HG03159 (cell line): Measurements from ENCODE around the gene CCND2.
"Not testable (repeated sequence)": the region's sequence is repeated elsewhere in the genome, so short reads cannot be mapped to it uniquely, and the experiment has no call there.

Experiments
- ATAC-seq: cut with Tn5 transposase; IDR thresholded peaks from one replicate; pipeline ENCODE4 v1.9.1; 2021; ENCODE audit warnings: mild to moderate bottlenecking, moderate library complexity; ENCODE audit not compliant: unreplicated experiment

CCND2 gene

DNA sequence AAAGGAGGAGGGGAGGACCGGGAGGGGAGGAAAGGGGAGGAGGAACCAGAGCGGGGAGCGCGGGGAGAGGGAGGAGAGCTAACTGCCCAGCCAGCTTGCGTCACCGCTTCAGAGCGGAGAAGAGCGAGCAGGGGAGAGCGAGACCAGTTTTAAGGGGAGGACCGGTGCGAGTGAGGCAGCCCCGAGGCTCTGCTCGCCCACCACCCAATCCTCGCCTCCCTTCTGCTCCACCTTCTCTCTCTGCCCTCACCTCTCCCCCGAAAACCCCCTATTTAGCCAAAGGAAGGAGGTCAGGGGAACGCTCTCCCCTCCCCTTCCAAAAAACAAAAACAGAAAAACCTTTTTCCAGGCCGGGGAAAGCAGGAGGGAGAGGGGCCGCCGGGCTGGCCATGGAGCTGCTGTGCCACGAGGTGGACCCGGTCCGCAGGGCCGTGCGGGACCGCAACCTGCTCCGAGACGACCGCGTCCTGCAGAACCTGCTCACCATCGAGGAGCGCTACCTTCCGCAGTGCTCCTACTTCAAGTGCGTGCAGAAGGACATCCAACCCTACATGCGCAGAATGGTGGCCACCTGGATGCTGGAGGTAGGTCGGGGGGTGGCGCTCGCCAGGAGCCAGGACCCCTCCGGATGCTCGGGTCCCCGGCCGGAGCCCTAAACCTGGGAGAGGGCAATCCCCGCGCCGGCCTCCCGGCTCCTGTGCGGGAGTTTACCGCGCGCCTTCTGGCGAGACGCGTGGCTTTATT, at the start of gene CCND2:
Gene CCND2 (plus strand): TSS at position 111 of the 744 bp plus-strand sequence. CDS start 279 bp downstream, at position 390.
- ATAC-seq, result no peak

DNA sequence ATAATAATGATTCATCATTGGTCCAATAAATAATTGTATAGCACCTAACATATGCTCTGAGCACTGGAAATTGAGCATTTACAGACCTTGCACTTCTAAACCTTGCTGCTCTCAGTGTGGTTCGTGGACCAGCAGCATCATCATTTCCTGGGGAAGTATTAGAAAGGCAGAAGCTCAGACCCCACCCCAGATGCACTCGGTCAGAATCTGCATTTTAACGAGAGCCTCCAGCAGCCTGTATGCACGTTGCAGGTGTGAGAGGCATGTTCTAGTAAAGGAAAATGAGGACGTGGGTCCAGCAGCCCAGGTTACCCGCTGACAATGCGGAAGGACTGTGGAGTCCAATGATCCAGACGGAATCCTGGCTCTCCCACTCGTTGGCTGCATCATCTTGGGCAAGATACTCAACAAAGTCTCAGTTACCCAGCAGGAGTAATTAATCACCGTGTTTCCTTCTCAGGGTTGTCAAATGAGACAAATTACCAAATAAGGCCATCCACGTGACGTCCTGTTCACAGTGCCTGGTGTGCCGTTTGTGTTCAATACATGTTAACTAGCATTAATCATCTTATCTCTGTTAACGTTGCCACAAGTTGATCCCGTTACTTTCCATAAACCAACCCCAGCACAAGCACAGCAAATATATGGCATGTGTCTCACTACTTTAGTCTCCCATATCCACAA, 49.2 kb upstream of the CCND2 start:
- ATAC-seq, result no peak

DNA sequence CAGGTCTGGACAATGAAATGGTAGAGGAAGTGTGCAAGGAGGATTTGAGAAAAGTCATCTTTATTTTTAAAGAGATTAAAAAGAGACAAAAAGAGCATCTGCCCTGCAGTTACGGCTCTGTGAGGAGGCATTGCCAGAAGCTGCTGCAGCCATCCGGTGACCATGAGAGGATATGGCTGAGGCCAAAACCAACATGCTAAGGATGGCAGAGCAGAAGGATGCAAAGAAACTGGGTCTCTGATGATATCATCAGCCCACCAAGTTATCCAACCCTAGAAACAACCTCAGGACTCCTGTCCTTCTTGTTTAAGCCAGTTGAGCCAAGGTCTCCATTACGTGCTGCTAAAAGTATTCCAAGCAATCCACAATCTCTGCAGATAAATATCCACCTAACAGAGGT, 48.0 kb upstream of the CCND2 start:
- no peak for ATAC-seq

DNA sequence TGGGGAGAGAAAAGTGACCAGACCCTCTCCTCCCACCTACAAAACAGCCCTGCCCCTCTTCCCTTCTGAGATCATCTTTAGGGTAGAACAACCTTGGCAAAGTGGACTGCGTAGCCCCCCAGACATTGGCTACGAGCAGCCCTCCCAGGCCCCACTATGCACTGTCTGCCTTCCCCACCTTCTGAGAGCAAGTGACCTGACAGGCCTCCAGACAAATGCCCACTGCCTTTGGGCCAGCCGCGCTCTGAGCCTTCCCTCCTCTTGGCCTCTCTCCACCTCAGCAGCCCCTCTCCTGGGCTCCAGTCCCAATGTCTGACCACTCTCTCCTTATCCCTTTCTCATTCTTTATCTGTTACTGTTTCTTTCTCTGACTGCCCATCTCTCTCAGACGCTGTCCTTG, 46.5 kb upstream of the CCND2 start:
- ATAC-seq, result no peak

DNA sequence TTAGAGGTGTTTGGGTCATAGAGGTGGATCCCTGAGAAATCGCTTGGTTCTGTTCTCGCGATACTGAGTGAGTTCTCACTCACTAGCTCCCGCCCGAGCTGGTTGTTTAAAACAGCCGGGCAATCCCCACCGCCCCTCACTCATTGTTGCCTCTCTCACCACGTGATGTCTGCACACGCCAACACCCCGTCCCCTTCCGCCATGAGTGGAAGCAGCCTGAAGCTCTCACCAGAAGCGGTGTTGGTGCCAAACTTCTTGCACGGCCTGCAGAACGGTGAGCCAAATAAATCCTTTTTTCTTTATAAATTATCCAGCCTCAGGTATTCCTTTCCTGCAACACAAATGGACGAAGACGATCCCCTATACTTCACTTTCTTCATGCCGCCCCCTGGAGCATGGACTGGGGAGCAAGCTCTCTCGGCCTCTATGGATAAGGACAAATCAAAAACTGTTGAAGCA, 45.4 kb upstream of the CCND2 start:
- ATAC-seq, result no peak

DNA sequence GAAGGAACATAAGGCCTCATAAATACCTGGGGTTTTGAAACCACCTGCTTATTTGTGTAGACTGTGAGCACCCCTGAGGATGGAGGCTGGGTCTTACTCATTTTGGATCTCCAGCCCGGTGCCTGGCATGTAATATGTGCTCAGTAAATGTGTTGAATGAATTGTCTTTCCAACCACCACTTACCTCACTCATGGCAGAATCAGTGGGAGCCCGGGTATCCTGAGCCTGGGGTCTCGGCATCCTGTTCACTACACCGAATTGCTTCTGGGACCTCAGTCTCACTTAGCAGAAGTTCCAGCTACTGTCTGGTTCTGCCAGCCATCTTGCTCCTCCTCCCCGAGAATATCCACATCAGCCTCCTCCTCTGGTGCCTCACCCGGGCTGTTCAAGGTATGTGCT, 43.0 kb upstream of the CCND2 start:
- no peak for ATAC-seq

DNA sequence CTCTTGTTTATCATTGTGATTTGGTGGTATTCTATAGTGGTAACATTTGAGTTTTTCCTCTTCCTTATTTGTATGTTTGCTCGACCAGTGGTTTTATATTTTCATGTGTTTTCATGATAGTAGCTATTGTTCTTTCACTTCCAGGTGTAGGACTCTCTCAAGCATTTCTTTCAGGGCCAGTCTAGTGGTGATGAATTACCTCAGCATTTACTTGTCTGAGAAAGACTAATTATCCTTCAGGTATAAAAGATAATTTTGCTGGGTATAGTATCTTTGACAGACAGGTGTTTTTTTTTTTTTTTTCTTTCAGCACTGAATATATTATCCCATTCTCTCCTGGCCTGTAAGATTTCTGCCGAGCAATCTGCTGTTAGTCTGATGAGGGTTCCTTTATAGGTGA, 35.0 kb upstream of the CCND2 start:
- ATAC-seq, result no peak

DNA sequence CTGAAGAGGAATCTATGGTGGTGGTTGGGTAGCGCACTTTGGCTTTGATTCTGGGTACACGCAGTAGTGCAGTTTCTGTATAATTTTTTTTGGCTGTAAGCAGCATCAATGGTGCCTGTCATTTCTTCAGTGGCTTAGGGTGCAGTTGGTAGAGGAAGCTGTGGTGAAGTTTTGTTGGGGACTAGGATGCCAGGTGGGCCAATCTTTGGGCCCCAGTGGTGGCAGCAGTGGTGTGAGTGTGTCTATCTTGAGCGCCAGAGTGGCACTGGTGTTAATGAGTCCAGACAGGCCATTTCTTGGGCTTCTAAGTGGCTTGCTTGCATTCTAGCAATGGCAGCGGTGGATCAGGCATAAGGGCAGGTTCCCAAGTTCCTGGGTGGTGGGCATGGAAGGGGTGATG, 33.8 kb upstream of the CCND2 start:
- ATAC-seq, result no peak

DNA sequence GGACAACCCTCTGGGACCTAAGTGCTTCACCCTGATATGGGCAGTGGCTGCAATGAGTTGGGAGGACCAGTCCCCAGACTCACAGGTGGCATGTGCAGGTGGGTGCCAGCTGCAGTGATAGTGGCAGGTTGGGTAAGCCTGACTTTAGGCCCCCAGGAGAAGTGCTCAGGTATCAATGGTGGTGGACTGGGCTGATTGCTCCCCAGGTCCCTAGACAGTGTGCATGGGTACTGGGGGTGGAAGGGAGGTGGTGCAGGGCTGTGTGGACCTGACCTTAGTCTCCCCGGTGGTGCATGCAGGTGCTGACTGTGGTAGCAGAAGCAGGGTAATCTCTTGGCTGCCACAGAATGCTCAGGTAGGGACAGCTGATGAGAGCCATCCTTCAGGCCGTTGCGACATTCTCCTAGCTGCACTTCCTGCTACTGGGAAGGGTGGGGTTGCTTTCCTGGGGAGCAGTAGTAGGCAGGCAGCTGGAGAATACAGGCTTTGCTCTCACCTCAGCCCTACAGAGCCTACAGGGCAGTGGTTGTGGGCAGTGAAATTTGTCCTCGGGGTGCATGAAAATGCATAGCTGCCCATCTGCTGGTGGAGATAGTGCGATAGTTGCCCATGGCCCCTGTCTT, 33.3 kb upstream of the CCND2 start:
- no peak for ATAC-seq

DNA sequence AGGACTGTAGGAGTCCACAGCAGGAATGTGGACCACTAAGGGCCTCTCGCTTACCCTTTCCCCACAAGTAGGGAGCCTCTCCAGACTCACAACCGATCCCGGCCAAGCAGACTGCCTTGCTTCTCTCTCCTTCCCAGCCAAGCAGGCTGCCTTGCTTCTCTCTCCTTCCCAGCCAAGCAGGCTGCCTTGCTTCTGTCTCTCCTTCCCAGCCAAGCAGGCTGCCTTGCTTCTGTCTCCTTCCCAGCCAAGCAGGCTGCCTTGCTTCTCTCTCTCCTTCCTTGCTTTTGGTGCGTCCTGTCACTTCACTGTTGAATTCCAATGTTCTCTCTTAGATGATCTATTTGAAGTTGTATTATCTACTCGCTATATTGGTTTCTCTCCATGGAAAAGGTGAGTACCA, 32.6 kb upstream of the CCND2 start:
- no peak for ATAC-seq

DNA sequence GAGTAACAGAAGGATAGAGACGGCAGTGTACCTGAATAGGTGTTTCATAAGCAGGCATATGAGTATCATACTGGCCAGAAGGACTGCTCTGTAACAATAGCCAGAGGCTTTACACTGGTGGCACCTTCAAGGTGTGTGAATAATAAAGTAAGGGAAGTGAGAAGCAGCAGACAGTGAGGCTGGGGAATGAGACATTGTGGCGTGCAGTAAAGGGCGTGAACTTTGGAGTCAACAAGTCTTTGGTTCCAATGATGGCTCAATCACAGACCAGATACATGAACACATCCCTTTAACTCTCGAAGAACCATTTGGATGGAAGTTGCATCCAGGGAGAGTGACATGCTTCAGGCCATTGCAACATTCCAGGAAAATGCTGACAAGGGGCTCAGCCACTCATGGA, 32.0 kb upstream of the CCND2 start:
- ATAC-seq, result no peak

DNA sequence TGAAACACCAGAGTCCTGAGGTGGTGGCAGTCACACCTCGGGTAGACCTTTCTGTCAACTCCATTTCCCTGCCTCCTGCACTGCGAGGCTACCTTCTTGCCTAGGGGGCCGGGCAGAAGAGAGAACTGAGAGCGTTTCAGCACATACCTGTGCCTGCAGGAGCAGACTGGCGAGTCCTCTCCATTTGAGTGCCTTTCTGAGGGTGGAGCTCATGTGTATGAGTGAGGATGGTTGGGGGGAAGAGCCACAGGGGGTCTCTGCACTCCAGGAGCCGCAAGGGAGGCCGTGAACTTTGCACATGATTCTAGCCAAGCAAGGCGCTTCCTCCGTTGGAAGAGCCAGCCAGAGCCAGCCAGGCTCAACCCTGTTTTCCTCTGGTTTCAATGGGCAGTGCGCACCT, 31.0 kb upstream of the CCND2 start:
- ATAC-seq, result no peak

DNA sequence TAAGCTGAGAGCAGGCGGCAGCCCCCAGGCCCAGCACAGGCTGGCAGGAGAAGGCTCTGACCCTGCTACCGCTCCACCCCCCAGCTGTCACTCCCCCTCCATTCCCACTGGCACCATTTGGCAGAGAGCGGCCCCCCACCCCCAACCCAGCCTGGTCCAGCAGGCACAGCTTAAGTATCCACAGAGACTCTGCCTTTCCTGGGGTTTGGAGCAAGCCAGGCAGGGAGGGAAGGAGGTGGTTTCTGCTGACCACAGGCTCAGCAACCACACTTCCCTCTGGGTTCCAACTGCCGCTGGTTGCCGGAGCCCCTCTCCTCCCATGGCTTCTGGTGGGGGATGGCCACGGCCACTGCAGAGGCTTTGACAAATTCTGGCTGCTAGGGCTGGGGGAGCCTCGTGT, 30.5 kb upstream of the CCND2 start:
- ATAC-seq, result no peak

DNA sequence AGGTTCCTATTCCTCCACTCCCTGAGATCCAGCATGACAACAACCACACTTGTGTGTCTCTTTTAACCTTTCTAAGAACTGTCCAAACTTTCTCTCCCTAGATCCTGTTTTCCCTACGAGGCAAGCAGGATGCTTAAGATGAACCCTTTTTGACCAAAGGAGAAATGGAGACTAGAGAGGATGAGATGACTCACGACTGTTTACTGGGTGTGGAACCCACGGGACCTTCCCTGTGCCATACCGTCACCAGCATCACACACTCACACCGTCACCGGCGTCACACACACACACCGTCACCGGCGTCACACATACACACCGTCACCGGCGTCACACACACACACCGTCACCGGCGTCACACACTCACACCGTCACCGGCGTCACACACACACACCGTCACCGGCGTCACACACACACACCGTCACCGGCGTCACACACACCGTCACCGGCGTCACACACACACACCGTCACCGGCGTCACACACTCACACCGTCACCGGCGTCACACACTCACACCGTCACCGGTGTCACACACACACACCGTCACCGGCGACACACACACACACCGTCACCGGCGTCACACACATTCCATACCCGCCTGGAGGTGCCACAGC, 30.0 kb upstream of the CCND2 start:
- ATAC-seq, result not testable (repeated sequence)

DNA sequence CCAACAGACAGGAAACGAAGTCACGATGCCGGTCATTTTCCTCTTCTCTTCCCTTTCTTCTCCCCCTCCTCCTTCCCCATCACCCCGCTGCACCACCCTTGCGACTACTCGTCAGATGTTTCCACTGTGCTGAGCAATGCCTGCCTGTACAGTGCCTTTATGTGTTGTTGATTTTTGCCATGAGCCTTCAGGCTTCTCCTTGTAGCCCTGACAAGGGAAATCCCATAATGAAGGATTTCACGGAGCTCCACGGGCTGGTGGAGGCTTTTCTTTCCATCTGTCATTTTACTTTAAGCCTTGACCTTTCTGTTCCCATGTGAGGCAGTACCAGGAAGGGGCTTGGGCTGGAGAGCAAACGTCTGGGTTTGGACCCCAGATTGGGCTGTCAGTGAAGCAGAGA, 28.7 kb upstream of the CCND2 start:
- no peak for ATAC-seq

DNA sequence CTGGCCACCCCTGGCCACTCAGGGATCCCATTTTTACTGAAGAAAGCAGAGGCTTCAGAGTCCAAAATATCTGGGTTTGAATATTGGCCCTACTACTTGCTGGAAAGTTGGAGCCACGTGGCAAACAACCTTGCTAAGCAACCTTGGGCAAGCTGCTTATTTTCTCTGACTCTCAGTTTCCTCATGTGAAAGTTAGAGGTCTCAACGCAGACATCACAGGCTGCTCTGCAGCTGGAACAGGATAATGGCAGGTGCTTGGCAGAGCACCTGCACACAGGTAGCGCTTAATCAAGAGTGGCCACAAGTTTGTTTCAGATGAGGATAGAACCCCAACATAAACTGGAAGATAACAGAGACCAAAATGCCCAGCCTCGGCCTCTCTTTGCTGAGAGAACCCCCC, 28.1 kb upstream of the CCND2 start:
- no peak for ATAC-seq

DNA sequence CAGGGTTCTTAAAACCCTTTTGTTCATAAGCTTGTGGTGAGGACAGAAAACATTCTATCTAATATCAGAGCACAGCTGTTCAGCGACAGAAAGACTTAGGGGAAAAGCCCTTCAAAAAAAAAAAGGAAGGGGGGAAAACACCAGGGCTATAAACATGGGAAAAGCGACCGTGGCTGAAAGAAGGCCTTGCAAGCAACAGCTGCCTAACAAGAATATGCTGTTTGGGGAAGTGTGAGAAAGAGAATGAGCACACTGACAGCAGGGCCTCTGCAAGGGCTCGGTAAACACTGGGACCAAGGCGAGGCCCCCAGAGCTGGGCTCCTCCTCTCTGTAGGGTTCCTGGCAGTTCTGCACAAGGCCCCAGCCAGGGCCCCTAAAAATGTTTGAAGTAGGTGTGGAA, 27.4 kb upstream of the CCND2 start:
- ATAC-seq, result no peak

DNA sequence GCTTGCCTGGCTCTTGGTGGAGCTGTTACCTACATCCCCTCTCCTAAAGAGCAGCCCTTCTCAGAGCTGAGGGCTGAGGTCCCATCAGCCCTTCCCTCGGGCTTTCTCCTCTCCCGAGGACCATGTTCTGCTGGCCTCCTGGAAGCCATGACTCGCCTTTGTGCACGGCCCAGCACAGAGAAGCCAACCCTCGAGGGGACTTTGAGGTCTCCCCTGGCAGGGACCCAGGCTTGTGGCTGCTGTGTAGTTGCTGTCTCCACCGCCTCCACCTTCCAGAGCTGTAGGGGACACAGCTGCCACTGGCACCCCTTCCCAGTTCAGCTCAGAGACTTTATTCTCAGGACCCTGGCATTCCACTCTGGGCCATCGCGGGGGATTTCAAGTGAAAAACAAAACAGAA, 22.9 kb upstream of the CCND2 start:
- no peak for ATAC-seq

DNA sequence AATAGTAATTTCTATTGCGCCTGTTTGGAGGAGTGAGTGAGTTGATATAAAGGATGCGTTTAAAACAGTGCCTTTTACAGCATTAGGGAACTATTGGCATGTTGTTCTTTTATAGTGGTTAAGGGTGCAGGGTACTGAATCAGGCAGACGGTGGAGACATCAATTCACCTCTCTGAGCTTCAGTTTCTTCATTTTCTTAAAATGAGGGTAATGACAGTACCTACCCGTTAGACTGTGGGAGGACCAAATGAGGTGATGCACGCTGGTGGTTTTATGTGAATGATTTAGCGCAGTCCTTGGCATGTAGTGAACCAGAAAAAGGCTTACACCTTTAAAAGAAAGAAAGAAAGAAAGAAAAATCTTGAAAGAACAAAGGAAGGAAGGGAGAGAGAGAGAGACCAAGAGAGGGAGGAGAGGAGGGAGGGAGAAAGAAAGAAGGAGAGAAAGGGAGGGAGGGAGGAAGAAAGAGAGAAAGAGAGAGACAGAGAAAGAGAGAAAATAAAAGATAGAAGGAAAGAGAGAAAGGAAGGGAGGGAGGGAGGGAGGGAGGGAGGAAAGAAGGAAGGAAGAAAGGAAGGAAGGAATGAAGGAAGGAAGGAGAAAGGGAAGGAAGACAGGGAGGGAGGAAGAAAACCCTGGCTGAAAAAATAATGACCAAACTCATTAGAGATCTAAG, 22.2 kb upstream of the CCND2 start:
- ATAC-seq, result no peak

DNA sequence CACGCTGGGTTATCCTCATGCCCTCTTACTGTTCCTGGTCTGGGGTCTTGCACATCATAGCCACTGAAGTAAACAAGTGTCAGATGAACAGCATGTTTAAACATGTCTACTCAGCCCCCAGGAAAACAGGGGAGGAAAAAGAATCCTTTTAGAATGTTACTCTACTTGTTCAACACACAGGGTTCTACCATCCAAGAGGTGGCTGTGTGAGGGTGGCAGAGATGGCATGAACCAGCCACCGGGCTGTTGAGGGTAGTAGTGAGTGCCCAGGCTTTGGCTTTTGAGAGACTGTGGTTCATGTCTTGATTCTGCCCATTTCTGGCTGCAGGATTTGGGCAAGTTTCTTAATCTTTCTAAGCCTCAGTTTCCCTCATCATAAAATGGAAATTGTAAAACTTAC, 21.6 kb upstream of the CCND2 start:
- ATAC-seq, result no peak

DNA sequence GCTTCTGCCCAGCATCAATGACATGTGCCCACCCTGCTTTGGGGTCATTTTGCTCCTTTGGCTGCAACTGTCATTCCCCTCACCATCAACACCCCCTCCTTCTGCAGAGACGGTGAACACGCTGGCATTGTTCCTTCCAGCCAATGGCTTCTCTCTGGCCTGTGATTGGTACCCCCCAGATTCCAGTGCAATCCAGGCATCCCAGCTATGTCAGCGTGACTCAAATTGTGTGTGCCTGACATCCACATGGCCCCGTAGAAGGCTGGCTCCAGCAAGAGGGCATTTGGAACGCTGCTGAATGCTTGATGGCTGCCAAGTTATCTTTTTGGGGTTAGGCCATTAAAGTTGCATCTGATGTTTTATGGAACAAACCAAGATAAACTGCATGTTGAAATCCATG, 21.0 kb upstream of the CCND2 start:
- ATAC-seq, result no peak
